Thyroid gland (tissue), 4 donors: Measurements from ENCODE around the gene RNF220.

Source experiments
- POLR2A ChIP-seq, 2 donors: fragments of 450-650 bp; IDR thresholded peaks; one replicate each; pipeline ENCODE4 v1.6.1; 2017; ENCODE audit warnings: antibody characterized with exemption in 2 of 2, mild to moderate bottlenecking in 2 of 2, moderate library complexity in 1 of 2
- TF ChIP-seq, protein P1 (sequence below), 6 experiments: fragments of 200-600 bp in 3 of 6; fragments of 450-650 bp in 3 of 6; sonication (generic) in 3 of 6; IDR thresholded peaks; one replicate each; pipeline ENCODE4 v1.5.1; 2016 to 2019; ENCODE audit warnings: antibody characterized with exemption in 6 of 6, mild to moderate bottlenecking in 2 of 6, inconsistent platforms in 1 of 6, moderate library complexity in 1 of 6

DNA sequence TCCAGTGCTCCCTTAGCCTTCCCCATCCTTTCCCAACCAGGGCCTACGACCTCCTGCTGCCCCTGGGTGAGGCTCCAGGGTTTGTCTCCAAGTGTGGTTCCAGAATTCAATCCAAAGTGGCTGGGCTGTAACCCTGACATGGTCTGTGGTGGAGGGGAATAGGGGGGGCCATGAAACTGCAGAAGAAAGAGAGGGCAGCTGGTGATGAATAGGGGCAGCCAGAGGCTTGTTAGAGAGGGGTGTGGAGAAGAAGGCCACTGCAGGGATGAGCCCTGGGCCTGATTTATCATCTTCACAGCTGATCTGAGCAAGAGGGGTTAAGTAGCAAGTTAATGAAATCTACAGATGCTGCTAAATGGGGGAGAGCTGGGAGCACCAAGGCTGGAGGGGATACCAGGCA, 37.1 kb upstream of the RNF220 start:
- TF ChIP-seq POLR2A (IDR thresholded peaks at IDR 0.05), result no peak
- TF ChIP-seq, protein P1, sequence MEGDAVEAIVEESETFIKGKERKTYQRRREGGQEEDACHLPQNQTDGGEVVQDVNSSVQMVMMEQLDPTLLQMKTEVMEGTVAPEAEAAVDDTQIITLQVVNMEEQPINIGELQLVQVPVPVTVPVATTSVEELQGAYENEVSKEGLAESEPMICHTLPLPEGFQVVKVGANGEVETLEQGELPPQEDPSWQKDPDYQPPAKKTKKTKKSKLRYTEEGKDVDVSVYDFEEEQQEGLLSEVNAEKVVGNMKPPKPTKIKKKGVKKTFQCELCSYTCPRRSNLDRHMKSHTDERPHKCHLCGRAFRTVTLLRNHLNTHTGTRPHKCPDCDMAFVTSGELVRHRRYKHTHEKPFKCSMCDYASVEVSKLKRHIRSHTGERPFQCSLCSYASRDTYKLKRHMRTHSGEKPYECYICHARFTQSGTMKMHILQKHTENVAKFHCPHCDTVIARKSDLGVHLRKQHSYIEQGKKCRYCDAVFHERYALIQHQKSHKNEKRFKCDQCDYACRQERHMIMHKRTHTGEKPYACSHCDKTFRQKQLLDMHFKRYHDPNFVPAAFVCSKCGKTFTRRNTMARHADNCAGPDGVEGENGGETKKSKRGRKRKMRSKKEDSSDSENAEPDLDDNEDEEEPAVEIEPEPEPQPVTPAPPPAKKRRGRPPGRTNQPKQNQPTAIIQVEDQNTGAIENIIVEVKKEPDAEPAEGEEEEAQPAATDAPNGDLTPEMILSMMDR (IDR thresholded peaks at IDR 0.05), result no peak
